A673 (cell line): Measurements from ENCODE around the gene ZNF554.

ENCODE experiments used
- CTCF ChIP-seq: fragments of 300-800, 200-600 bp; sonication (generic); conservative IDR thresholded peaks from 2 replicates; pipeline ENCODE4 v1.5.1; 2017; ENCODE audit warnings: low read depth, mild to moderate bottlenecking, antibody characterized with exemption, low read length, moderate library complexity, mixed read lengths
- EZH2 ChIP-seq: fragments of 200-600 bp; sonication (generic); IDR thresholded peaks from 2 replicates; pipeline ENCODE4 v1.6.1; 2017; ENCODE audit warnings: borderline replicate concordance, low read depth, mild to moderate bottlenecking, mixed read lengths, antibody characterized with exemption, low read length; ENCODE audit not compliant: poor library complexity, severe bottlenecking

- TF ChIP-seq CTCF (no peak), EZH2 (no peak)
Observed at GRCh38 chr19:2799273-2800020, 20.2 kb upstream of the ZNF554 start.
